ENCODE measurements around the gene ADAMTS12.

DNA sequence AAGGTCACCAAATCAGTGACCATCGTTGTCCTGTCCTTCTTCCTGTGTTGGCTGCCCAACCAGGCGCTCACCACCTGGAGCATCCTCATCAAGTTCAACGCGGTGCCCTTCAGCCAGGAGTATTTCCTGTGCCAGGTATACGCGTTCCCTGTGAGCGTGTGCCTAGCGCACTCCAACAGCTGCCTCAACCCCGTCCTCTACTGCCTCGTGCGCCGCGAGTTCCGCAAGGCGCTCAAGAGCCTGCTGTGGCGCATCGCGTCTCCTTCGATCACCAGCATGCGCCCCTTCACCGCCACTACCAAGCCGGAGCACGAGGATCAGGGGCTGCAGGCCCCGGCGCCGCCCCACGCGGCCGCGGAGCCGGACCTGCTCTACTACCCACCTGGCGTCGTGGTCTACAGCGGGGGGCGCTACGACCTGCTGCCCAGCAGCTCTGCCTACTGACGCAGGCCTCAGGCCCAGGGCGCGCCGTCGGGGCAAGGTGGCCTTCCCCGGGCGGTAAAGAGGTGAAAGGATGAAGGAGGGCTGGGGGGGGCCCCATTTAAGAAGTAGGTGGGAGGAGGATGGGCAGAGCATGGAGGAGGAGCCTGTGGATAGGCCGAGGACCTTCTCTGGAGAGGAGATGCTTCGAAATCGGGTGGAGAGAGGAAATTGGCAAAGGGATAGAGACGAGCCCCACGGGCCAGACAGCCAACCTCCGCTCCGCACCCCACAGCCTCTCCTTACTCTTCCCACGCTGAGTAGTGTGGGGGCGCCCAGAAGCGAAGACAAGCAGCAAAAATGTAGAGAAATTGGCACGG, 46.1 kb upstream of the ADAMTS12 start:
- TF ChIP-seq, protein P1, sequence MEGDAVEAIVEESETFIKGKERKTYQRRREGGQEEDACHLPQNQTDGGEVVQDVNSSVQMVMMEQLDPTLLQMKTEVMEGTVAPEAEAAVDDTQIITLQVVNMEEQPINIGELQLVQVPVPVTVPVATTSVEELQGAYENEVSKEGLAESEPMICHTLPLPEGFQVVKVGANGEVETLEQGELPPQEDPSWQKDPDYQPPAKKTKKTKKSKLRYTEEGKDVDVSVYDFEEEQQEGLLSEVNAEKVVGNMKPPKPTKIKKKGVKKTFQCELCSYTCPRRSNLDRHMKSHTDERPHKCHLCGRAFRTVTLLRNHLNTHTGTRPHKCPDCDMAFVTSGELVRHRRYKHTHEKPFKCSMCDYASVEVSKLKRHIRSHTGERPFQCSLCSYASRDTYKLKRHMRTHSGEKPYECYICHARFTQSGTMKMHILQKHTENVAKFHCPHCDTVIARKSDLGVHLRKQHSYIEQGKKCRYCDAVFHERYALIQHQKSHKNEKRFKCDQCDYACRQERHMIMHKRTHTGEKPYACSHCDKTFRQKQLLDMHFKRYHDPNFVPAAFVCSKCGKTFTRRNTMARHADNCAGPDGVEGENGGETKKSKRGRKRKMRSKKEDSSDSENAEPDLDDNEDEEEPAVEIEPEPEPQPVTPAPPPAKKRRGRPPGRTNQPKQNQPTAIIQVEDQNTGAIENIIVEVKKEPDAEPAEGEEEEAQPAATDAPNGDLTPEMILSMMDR (conservative IDR thresholded peaks at IDR 0.05 in 1 of 2, IDR thresholded peaks at IDR 0.05 in 1 of 2; ENCODE audit: low read depth in 1 of 2, low read length in 2 of 2), result no peak
- peak; percentile 19 for TF ChIP-seq EZH2 (IDR thresholded peaks at IDR 0.05; ENCODE audit: low read length, missing control alignments)
